GM08714 (cell line): ENCODE measurements around the gene PCDHGB2.
"Not testable (repeated sequence)": the region's sequence is repeated elsewhere in the genome, so short reads cannot be mapped to it uniquely, and the experiment has no call there.

ENCODE experiments used
- H3K4me3 ChIP-seq: fragments of 200-500 bp; sonication (Bioruptor generic); 2 replicates; pipeline ENCODE4 v1.5.1; 2014; ENCODE audit warnings: mild to moderate bottlenecking, low read length, inconsistent platforms
- ZNF274 ChIP-seq: IDR thresholded peaks from 2 replicates; pipeline ENCODE4 v1.6.1; 2012; ENCODE audit warnings: mild to moderate bottlenecking, low read depth, low read length

PCDHGB2 gene

GRCh38 chr5:141342773-141343172, 17.0 kb upstream of the PCDHGB2 start:
- no peak overlapping the region for H3K4me3 ChIP-seq
- TF ChIP-seq ZNF274 = no peak

GRCh38 chr5:141343242-141343952, 16.4 kb upstream of the PCDHGB2 start, which contains the start of gene PCDHGA3:
PCDHGA3 (plus strand) TSS chr5:141343829; CDS start chr5:141344034, 205 bp downstream.
- no peak for TF ChIP-seq ZNF274
- peak within 1 kb of the TSS; percentile 64 for H3K4me3 ChIP-seq

- peak overlapping the region; percentile 64 for H3K4me3 ChIP-seq
- no peak for TF ChIP-seq ZNF274
Measured at GRCh38 chr5:141343953-141344463, 15.8 kb upstream of the PCDHGB2 start.

GRCh38 chr5:141345327-141345726, 14.5 kb upstream of the PCDHGB2 start:
- no peak for TF ChIP-seq ZNF274
- no peak overlapping the region for H3K4me3 ChIP-seq

- H3K4me3 ChIP-seq = not testable (repeated sequence)
Measured at GRCh38 chr5:141346017-141346416, 13.8 kb upstream of the PCDHGB2 start.

GRCh38 chr5:141349917-141350619, 9.7 kb upstream of the PCDHGB2 start, which contains the start of gene PCDHGB1:
PCDHGB1 (plus strand) TSS chr5:141350099; CDS start chr5:141350261, 162 bp downstream.
- TF ChIP-seq ZNF274 = no peak
- peak within 1 kb of the TSS; percentile 36 for H3K4me3 ChIP-seq

GRCh38 chr5:141351591-141351990, 8.2 kb upstream of the PCDHGB2 start:
- TF ChIP-seq ZNF274 = no peak
- no peak overlapping the region for H3K4me3 ChIP-seq

- TF ChIP-seq ZNF274 = no peak
- peak within 1 kb of the TSS; percentile 35; the same call in 1 of the 2 replicates for H3K4me3 ChIP-seq
Measured at GRCh38 chr5:141354900-141355469, 4.8 kb upstream of the PCDHGB2 start, which contains the start of gene PCDHGA4. PCDHGA4 (plus strand) TSS chr5:141355021; CDS start chr5:141355108, 87 bp downstream.

- TF ChIP-seq ZNF274 = no peak
- H3K4me3 ChIP-seq = no peak overlapping the region
Measured at GRCh38 chr5:141355641-141356040, 4.2 kb upstream of the PCDHGB2 start.

- no peak for TF ChIP-seq ZNF274
- no peak overlapping the region for H3K4me3 ChIP-seq
Measured at GRCh38 chr5:141356133-141356532, 3.7 kb upstream of the PCDHGB2 start.

- no peak overlapping the region for H3K4me3 ChIP-seq
- TF ChIP-seq ZNF274 = no peak
Measured at GRCh38 chr5:141356950-141357349, 2.8 kb upstream of the PCDHGB2 start.

GRCh38 chr5:141360685-141361084, 891 bp downstream of the PCDHGB2 start:
- no peak overlapping the region; the same call in 1 of the 2 replicates for H3K4me3 ChIP-seq
- TF ChIP-seq ZNF274 = no peak

- no peak overlapping the region for H3K4me3 ChIP-seq
- TF ChIP-seq ZNF274 = no peak
Measured at GRCh38 chr5:141362719-141363118, 2.9 kb downstream of the PCDHGB2 start.

GRCh38 chr5:141363952-141364660, 4.3 kb downstream of the PCDHGB2 start, which contains the start of gene PCDHGA5:
PCDHGA5 (plus strand) TSS chr5:141364162; CDS start chr5:141364331, 169 bp downstream.
- H3K4me3 ChIP-seq = no peak within 1 kb of the TSS
- no peak for TF ChIP-seq ZNF274
